AG08396 (cell line): ENCODE measurements around the gene CACNA1E.
"Not testable (repeated sequence)": the region's sequence is repeated elsewhere in the genome, so short reads cannot be mapped to it uniquely, and the experiment has no call there.

Experiments
- DNase-seq: peaks from one replicate; pipeline ENCODE4 v3.0.0; 2012; ENCODE audit warnings: low spot score, mixed read lengths

CACNA1E gene

DNA sequence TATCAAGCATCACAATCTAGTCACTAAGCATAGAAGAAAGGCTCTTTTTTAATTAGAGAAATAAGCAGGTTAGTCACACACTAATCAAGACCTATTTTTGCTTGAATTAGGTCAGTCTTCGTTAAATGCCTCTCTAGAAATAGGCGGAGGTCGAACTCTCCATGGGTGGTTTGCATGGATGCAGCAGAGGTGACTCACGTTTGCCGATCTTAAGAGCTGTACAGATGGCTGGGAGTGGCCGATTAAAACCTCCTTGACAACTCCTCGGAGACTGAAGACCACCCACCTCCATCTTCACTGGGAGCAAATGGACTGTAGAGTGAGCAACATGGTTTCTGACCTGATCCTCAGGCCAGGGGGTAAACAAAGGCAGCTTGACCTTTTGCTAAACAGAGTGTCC lies 328.9 kb downstream of the CACNA1E start:
- no peak for DNase-seq

DNA sequence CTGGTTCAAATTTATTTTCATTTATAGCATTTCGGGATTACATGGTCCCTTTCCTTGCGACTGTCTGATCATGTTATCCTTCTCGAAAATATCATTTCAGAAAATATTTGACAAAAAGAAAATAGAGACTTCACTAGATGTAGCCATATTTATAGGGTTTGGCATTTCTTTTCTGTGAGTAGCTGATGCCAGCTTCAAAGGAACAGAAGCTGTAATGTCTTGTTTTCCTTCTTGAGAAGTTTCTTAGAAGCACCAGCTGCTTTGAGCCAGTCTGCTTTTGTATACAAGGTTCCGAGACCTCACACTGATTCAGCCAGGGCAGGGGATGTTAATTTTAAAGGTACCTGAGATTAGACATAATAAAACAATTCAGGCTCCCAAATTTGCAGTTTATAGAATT lies 329.9 kb downstream of the CACNA1E start:
- no peak for DNase-seq

DNA sequence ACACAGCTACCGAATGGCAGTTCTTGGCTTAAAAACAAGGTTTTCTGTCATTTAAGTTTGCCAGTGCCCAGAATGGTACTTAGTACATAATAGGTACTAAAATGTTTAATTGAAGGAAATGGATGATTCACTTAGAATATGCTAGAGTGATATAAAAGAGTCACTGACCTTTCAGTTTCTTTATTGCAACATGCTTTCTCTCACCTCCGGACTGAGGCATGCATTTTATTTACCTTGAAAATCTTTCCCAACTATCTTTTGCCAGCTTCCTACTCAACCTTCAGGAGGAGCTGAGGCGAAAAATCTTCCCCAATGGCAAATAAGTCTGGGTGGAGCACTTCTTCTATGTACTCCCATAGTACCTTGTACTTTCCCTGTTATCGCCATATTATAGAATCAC lies 333.3 kb downstream of the CACNA1E start:
- no peak for DNase-seq

DNA sequence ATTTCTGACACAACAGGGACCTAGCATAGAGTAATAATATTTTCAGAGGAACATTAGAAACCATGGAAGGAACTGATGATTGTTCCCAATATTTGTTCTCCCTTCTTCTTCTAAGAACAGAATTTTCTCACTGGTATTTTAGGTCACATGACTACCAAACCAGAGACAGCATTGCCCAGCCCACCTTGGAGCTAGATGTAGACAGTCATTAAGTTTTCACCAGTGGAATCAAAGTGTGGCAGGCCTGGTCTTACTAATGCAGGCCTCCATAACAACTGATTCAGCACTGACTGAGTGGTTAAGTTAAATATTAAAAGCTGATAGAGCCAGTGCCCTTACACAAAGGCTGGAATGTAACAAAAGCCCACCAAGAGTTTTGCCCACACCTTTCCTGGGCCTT lies 333.8 kb downstream of the CACNA1E start:
- no peak for DNase-seq

DNA sequence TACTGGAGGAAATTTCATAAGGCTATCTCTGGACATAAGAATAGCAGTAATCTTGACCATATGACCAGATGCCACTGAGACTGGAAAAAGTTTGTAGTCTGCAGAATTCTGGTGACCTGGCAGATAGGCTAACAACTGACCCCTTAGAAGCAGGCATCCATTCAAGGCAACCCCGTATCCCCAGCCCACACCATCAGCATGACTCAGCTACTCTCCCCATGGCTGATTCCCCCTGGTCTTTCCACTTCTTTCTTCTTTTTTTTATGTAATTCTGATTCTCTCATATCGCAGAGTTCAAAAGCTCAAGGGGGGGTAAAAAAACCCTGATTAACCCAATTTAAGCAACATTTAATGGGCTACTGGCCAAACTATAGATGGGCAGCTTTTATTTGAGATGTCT lies 335.1 kb downstream of the CACNA1E start:
- DNase-seq: no peak

DNA sequence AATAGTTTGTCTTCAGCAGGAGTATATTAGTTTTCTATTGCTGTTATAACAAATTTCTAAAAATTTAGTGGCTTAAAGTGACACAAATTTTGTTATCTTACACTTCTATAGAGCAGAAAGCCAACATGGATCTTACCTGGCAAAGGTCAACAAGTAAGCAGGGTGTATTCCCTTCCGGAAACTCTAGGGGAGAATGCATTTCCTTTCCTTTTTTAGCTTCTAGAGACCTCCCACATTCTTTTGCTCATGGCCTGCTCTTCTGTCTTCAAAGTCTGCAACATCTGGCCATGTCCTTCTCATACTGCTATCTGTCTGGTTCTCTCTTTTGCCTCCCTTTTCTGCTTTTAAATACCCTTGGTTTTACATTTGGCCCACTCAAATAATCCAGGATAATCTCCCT lies 335.6 kb downstream of the CACNA1E start:
- DNase-seq: no peak

DNA sequence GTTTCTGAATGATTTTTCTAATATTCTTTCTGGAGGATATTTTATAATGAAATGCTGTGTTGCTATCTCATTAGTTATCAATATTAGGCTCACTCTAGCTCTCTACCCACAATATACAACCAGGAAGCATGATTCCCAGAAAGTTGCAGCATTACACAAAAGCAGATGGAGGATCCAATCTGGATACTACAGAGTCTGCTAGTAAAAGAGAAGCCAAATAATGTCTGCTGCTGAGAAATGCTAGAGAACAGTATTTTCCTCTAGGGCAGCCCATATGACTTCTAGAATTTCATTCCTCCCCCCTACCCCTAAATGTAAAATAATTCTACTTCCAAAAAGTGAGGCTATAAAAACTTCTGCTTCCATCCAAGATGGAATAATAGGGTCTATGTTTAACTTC lies 338.4 kb downstream of the CACNA1E start:
- no peak for DNase-seq

DNA sequence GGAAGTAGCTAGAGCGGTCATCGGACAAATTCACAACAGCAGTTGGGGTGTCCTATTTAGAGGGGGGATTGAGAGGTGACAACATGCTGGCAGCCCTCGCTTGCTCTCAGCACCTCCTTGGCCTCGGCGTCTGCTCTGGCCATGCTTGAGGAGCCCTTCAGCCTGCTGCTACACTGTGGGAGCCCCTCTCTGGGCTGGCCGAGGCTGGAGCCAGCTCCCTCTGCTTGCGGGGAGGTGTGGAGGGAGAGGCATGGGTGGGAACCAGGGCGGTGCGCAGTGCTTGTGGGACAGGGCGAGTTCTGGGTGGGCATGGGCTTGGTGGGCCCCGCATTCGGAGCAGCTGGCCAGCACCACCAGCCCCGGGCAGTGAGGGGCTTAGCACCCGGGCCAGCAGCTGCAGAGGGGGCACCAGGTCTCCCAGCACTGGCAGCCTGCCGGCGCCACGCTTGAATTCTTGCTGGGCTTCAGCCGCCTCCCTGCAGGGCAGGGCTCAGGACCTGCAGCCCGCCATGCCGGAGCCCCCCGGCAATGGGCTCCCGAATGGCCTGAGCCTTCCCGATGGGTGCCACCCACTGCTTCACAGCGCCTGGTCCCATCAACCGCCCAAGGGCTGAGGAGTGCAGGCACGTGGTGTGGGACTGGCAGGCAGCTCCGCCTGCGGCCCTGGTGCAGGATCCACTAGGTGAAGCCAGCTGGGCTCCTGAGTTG lies 349.0 kb downstream of the CACNA1E start:
- DNase-seq: not testable (repeated sequence)

DNA sequence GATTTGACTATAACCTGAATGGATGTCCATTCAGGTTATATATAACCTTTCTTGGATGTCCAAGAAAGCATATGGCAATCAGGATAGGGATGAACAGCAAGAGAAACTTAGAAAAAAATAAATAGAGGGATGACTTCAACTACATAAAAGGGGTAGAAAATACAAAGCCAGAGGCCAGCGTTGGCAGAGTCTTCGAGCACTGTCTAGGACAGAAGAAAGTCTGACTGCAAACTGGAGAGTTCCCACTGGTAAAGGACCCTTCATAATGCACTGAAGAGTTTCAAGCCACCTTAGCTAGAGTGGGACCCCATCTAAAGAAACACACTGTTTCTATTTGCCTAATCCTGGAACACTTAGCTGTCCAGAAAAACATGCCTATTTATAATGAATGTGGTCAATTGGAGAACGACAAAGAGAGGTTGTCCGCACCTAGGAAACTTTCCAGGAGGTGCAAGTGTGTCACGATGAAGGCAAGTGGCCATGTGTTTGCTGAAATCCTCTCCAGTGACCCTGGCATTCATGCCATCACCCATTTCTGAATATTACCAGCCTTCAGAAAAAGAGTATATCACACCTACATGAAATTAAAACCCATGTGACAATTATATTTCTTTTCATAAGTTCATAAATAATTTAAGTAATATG lies 362.8 kb downstream of the CACNA1E start:
- DNase-seq: no peak

DNA sequence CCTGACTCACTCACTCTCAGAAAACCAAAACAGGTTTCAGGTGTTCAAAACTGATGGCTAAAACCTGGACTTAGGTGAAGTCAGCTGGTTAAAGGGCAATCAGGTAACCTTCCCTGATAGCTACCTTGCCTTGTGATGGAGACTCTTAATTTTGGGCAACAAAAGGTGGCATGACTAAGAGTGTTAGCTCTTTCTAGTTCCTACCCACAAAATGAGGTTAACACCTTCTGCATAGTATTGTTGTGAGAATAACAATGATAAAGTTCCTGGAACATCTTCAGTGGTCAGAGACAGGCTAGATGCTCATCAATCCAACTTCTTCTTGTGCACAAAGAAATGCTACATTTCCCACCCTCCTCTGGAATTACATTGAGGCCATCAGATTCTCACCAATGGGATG lies 363.4 kb downstream of the CACNA1E start:
- no peak for DNase-seq

DNA sequence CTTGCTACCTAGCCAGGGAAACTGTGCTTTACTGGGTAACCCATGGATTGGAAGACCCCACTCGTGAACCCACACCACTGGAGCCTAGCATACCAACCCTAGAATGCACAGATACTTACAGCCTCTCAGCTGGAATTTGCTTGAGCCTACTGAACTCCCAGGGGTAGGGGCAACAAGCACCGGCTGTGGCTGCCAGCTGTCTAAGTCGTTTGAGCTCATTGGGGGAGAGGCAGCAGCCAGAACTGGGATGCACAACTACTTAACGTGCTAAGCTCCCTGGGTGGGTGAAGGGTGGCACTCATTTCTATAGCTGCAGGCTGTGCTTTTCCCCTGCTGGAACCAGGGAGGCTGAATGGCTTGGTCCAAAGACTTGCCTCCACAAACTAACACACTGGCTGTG lies 365.8 kb downstream of the CACNA1E start:
- no peak for DNase-seq

DNA sequence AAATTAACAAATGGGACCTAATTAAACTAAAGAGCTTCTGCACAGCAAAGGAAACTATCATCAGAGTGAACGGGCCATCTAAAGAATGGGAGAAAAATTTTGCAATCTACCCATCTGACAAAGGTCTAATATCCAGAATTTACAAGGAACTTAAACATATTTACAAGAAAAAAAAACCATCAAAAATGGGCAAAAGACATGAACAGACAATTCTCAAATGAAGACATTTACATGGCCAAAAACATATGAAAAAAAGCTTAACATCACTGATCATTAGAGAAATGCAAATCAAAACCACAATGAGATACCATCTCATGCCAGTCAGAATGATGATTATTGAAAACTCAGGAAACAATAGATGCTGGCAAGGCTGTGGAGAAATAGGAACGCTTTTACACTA lies 370.9 kb downstream of the CACNA1E start:
- not testable (repeated sequence) for DNase-seq

DNA sequence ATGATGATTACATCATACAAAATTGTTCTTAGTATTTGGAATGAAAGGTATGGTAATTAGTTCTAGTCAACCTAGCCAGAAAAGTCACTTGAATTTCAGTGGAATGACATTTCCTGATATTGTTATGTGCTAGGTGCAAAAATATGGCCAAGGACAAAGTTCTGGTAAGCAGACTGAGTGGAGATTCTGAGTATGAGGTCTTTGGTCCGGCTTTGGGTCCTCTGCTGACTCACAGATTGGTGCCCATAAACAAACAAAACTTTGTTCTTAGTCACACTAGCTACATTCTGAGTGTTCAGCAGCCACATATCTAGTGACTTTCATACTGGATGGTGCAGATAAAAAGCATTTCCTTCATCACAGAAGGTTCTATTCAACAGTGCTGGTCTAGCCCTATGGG lies 372.1 kb downstream of the CACNA1E start:
- DNase-seq: no peak
